Mesenchymal stem cell (in vitro differentiated cells and primary cell): ENCODE data around the gene GPR31.
"Not testable (repeated sequence)": the region's sequence is repeated elsewhere in the genome, so short reads cannot be mapped to it uniquely, and the experiment has no call there.

Source experiments
- DNase-seq: peaks from one replicate; pipeline ENCODE4 v3.0.0-alpha.2; 2013
- H2AFZ ChIP-seq: one replicate; pipeline ENCODE4 v1.6.1; 2013; ENCODE audit warnings: low read depth, mild to moderate bottlenecking, control low read depth, inconsistent platforms, low read length, moderate library complexity
- H2AK5ac ChIP-seq: 2 replicates; pipeline ENCODE4 v1.6.1; 2013; ENCODE audit warnings: low read length, moderate library complexity, mild to moderate bottlenecking, inconsistent platforms; ENCODE audit not compliant: severe bottlenecking
- H2BK120ac ChIP-seq: one replicate; pipeline ENCODE4 v1.6.1; 2013; ENCODE audit warnings: low read depth, mild to moderate bottlenecking, inconsistent platforms, low read length, moderate library complexity
- H2BK12ac ChIP-seq, 2 experiments: one replicate each; pipeline ENCODE4 v1.6.1; 2013; ENCODE audit warnings: inconsistent platforms in 2 of 2, low read length in 2 of 2, mild to moderate bottlenecking in 2 of 2, moderate library complexity in 2 of 2, control low read depth in 1 of 2
- H2BK15ac ChIP-seq: one replicate; pipeline ENCODE4 v1.6.1; 2013; ENCODE audit warnings: mild to moderate bottlenecking, low read depth, inconsistent platforms; ENCODE audit not compliant: poor library complexity, severe bottlenecking
- H2BK5ac ChIP-seq: 2 replicates; pipeline ENCODE4 v1.6.1; 2013; ENCODE audit warnings: low read depth, mild to moderate bottlenecking, low read length, control low read depth, inconsistent platforms; ENCODE audit not compliant: poor library complexity, severe bottlenecking
- H3K14ac ChIP-seq, 2 experiments: one replicate each; pipeline ENCODE4 v1.6.1; 2013; ENCODE audit warnings: inconsistent platforms in 2 of 2, low read length in 2 of 2, control low read depth in 1 of 2, mild to moderate bottlenecking in 1 of 2, moderate library complexity in 1 of 2
- H3K18ac ChIP-seq, 2 experiments: one replicate each; pipeline ENCODE4 v1.6.1; 2013; ENCODE audit warnings: inconsistent platforms in 2 of 2, low read length in 2 of 2, control low read depth in 1 of 2, low read depth in 1 of 2, mild to moderate bottlenecking in 1 of 2
- H3K23ac ChIP-seq, 2 experiments: one replicate each; pipeline ENCODE4 v1.6.1; 2013; ENCODE audit warnings: inconsistent platforms in 2 of 2, low read length in 2 of 2, mild to moderate bottlenecking in 2 of 2, moderate library complexity in 2 of 2, control low read depth in 1 of 2
- H3K27ac ChIP-seq: 2 replicates; pipeline ENCODE4 v1.5.1; 2013; ENCODE audit warnings: mild to moderate bottlenecking, moderate library complexity, low read length, control low read depth, inconsistent platforms; ENCODE audit not compliant: poor library complexity, severe bottlenecking
- H3K27me3 ChIP-seq, 2 experiments: 2 replicates each; pipeline versions ENCODE4 v1.6.1 to v1.7.0; 2013; ENCODE audit warnings: low read length in 2 of 2, mild to moderate bottlenecking in 2 of 2, moderate library complexity in 2 of 2, control low read depth in 1 of 2, inconsistent platforms in 1 of 2; ENCODE audit not compliant: control insufficient read depth in 1 of 2, insufficient read depth in 1 of 2
- H3K36me3 ChIP-seq, 2 experiments: 2 replicates each; pipeline versions ENCODE4 v1.6.1 to v1.7.0; 2013; ENCODE audit warnings: low read length in 2 of 2, control low read depth in 1 of 2, inconsistent platforms in 1 of 2, low read depth in 1 of 2, mild to moderate bottlenecking in 1 of 2; ENCODE audit not compliant: insufficient read depth in 2 of 2, control insufficient read depth in 1 of 2
- H3K4ac ChIP-seq, 2 experiments: one replicate each; pipeline ENCODE4 v1.6.1; 2013; ENCODE audit warnings: inconsistent platforms in 2 of 2, low read length in 2 of 2, mild to moderate bottlenecking in 2 of 2, moderate library complexity in 2 of 2, control low read depth in 1 of 2, low read depth in 1 of 2
- H3K4me1 ChIP-seq: 2 replicates; pipeline ENCODE4 v1.6.1; 2013; ENCODE audit warnings: low read depth, low read length, control low read depth; ENCODE audit not compliant: control insufficient read depth, insufficient read depth
- H3K4me2 ChIP-seq: 2 replicates; pipeline ENCODE4 v1.6.1; 2013; ENCODE audit warnings: low read length, mild to moderate bottlenecking, inconsistent platforms; ENCODE audit not compliant: poor library complexity, severe bottlenecking
- H3K4me3 ChIP-seq, 2 experiments: 2 replicates each; pipeline versions ENCODE4 v1.5.1 to v1.7.0; 2013; ENCODE audit warnings: low read length in 2 of 2, mild to moderate bottlenecking in 2 of 2, control low read depth in 1 of 2, low read depth in 1 of 2; ENCODE audit not compliant: insufficient read depth in 1 of 2
- H3K79me1 ChIP-seq: replicated peaks from 2 replicates; pipeline ENCODE4 v1.6.1; 2013; ENCODE audit warnings: mild to moderate bottlenecking, control low read depth, low read length, inconsistent platforms; ENCODE audit not compliant: poor library complexity, severe bottlenecking
- H3K9ac ChIP-seq: 2 replicates; pipeline ENCODE4 v1.7.0; 2013; ENCODE audit warnings: mild to moderate bottlenecking, low read length, moderate library complexity
- H3K9me3 ChIP-seq: 2 replicates; pipeline ENCODE4 v1.7.0; 2013; ENCODE audit warnings: mild to moderate bottlenecking, low read length; ENCODE audit not compliant: control insufficient read depth
- H4K8ac ChIP-seq: one replicate; pipeline ENCODE4 v1.6.1; 2013; ENCODE audit warnings: inconsistent platforms, mild to moderate bottlenecking, low read length, moderate library complexity
- H4K91ac ChIP-seq: one replicate; pipeline ENCODE4 v1.6.1; 2013; ENCODE audit warnings: mild to moderate bottlenecking, low read length, inconsistent platforms
- WGBS: methylation state at CpG from one replicate; pipeline ENCODE4 v1.1.7; 2013; ENCODE audit warnings: mixed read lengths; 5-methylcytosine and 5-hydroxymethylcytosine counted together

The GPR31 gene

GRCh38 chr6:167182913-167183314, 25.1 kb upstream of the GPR31 start:
- not testable (repeated sequence) for H3K9ac ChIP-seq, H3K27me3 ChIP-seq, H2AFZ ChIP-seq, H3K4me1 ChIP-seq, H4K91ac ChIP-seq, H3K14ac ChIP-seq, H2BK5ac ChIP-seq, H3K4me3 ChIP-seq, H3K4ac ChIP-seq, H2BK12ac ChIP-seq, H3K23ac ChIP-seq, H3K27ac ChIP-seq, H3K36me3 ChIP-seq, H2BK120ac ChIP-seq, H3K18ac ChIP-seq, H2BK15ac ChIP-seq, H3K4me2 ChIP-seq, H2AK5ac ChIP-seq, DNase-seq, H3K79me1 ChIP-seq, H3K9me3 ChIP-seq, H4K8ac ChIP-seq
- WGBS: no CpG with 5 or more reads among the region's 8 CpGs

- not testable (repeated sequence) for H2BK120ac ChIP-seq, H4K91ac ChIP-seq, H3K18ac ChIP-seq, H3K4ac ChIP-seq, H3K27me3 ChIP-seq, H2AFZ ChIP-seq, H3K9me3 ChIP-seq, H3K9ac ChIP-seq, H2AK5ac ChIP-seq, H3K14ac ChIP-seq, H2BK5ac ChIP-seq, H3K4me3 ChIP-seq, DNase-seq, H3K36me3 ChIP-seq, H3K79me1 ChIP-seq, H3K23ac ChIP-seq, H2BK12ac ChIP-seq, H3K27ac ChIP-seq, H3K4me1 ChIP-seq, H4K8ac ChIP-seq, H2BK15ac ChIP-seq, H3K4me2 ChIP-seq
- WGBS: no CpG with 5 or more reads among the region's 6 CpGs
Measured at GRCh38 chr6:167181351-167181750, 23.6 kb upstream of the GPR31 start.

GRCh38 chr6:167180086-167180485, 22.3 kb upstream of the GPR31 start:
- WGBS: 78% methylated on average over 6 of the region's 8 CpGs
- not testable (repeated sequence) for H3K27me3 ChIP-seq

GRCh38 chr6:167178896-167179655, 21.3 kb upstream of the GPR31 start:
- H2BK12ac ChIP-seq, H3K4me1 ChIP-seq, H4K8ac ChIP-seq, H2BK120ac ChIP-seq, H3K4me2 ChIP-seq, H3K18ac ChIP-seq, H3K4ac ChIP-seq, H3K4me3 ChIP-seq, DNase-seq, H2BK5ac ChIP-seq, H2AFZ ChIP-seq, H2BK15ac ChIP-seq, H3K79me1 ChIP-seq, H3K27me3 ChIP-seq, H2AK5ac ChIP-seq, H3K14ac ChIP-seq, H3K9me3 ChIP-seq, H3K27ac ChIP-seq, H4K91ac ChIP-seq, H3K9ac ChIP-seq, H3K36me3 ChIP-seq, H3K23ac ChIP-seq: not testable (repeated sequence)
- 83% methylated on average over 10 of the region's 31 CpGs for WGBS

More at GRCh38 chr6:167180086-167180485, 22.3 kb upstream of the GPR31 start:
- H3K4me2 ChIP-seq, H2BK120ac ChIP-seq, H3K14ac ChIP-seq, H3K4me1 ChIP-seq, H3K18ac ChIP-seq, H2BK15ac ChIP-seq, H4K91ac ChIP-seq, DNase-seq, H3K9me3 ChIP-seq, H2BK12ac ChIP-seq, H3K9ac ChIP-seq, H2AFZ ChIP-seq, H2BK5ac ChIP-seq, H3K79me1 ChIP-seq, H3K4ac ChIP-seq, H2AK5ac ChIP-seq, H3K23ac ChIP-seq, H3K27ac ChIP-seq, H3K36me3 ChIP-seq, H3K4me3 ChIP-seq, H4K8ac ChIP-seq: not testable (repeated sequence)
